ENCODE data around the gene PTGES2.

- TF ChIP-seq POLR2A (IDR thresholded peaks at IDR 0.05) (no peak), CTCF (IDR thresholded peaks at IDR 0.05) (no peak), POLR2AphosphoS5 (IDR thresholded peaks at IDR 0.05) (no peak)
These were observed 18.0 kb upstream of the PTGES2 start for GRCh38 chr9:128145536-128145935.
